Measurements from ENCODE around the gene CAMTA1.

The CAMTA1 gene

DNA sequence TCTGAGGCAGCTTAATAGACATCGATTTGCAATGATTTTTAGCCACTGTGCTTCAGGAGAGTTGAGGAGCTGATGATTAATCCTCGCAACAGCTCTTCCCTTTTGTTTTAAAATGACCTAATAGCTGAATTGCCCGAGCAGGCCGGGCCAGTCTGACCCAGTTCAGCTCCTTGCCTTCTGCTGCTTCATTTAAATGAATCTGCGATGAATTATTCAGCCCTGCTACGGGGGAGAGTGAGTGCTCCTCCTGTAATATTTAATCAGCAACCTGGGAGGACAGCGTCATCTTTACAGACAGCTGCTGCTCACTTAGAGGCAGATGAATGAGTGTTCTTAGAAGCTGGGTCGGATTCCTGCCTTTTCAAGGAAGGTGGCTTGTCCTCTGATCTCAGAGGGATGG is 325.1 kb downstream of the CAMTA1 start:
- H3K9me3 ChIP-seq (ENCODE audit: control insufficient read depth, insufficient read depth, low read length): no peaks in the 10 kb centered on the region

DNA sequence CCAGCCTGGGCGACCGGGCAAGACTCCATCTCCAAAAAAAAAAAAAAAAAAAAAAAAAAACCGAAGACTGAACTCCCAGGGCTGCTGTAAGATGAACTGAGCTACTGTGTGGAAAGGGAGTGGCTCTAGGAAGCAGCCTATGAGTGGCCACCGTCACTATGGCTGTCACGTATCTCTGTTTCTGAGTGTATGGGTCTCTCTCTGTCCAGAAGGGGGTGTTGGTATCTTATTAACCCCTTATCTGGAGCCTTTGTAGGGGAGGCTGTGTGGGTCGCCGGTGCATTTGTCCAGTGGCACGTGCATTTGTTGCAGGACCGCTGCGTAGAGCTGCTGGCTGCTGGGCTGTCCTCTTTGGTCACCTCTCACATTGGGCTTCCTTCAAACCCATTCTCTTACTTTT is 326.6 kb downstream of the CAMTA1 start:
- Histone ChIP-seq H3K36me3 (ENCODE audit: control insufficient read depth, insufficient read depth, low read length) (no peaks in the 10 kb centered on the region), H3K4me1 (ENCODE audit: control insufficient read depth, insufficient read depth, low read length) (no peaks in the 10 kb centered on the region), H3K9ac (ENCODE audit: low read depth, low read length) (no peak overlapping the region), H3K27me3 (ENCODE audit: control insufficient read depth, insufficient read depth, low read length) (no peaks in the 10 kb centered on the region), H3K9me3 (ENCODE audit: control insufficient read depth, insufficient read depth, low read length) (no peaks in the 10 kb centered on the region), H3K4me3 (ENCODE audit: low read depth, low read length) (no peak overlapping the region)

More for the DNA sequence above, 325.1 kb downstream of the CAMTA1 start:
- Histone ChIP-seq H3K4me1 (ENCODE audit: control insufficient read depth, insufficient read depth, low read length) (no peaks in the 10 kb centered on the region), H3K36me3 (ENCODE audit: control insufficient read depth, insufficient read depth, low read length) (no peaks in the 10 kb centered on the region), H3K27me3 (ENCODE audit: control insufficient read depth, insufficient read depth, low read length) (no peaks in the 10 kb centered on the region), H3K9ac (ENCODE audit: low read depth, low read length) (no peak overlapping the region), H3K4me3 (ENCODE audit: low read depth, low read length) (no peak overlapping the region)

DNA sequence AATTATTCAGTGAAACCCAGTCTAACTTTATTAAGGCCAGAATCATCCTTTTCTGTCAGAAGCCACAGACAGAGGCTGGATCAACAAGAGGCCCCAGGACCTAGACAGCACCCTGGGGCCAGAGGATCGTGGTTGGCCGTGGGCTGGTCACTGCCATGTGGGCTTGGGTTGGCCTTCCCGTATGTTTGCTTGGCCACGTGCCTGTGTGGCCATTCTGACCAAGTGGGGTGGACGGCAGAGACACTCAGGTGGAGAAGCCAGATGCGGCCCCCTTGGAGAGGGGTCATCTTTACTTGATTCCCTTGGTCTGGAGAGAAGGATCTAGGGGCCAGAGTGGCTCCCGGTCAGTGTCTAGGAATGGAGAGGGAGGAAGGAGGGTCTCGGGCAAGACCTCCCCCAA is 327.9 kb downstream of the CAMTA1 start:
- peaks cover 3% of the 10 kb centered on the region for H3K4me1 ChIP-seq (ENCODE audit: control insufficient read depth, insufficient read depth, low read length)

DNA sequence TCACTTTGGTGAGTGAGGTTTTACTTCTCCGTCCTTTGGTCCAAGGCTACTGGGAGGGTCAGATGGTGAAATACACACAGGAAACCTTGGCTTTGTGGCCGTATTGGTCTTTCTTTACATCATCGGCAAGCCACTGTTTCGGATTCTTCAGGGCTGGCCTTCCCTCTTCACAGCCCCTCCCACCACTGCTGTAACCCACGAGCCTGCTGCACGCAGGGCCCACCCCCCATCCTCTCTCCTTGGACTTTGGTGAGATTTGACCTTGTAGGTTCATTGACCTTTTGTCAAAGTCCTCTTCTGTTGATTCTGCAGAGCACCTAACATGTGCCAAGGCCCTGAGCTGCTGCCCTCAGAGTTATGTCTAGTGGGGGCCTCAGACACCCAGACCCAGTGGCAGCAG is 328.6 kb downstream of the CAMTA1 start:
- Histone ChIP-seq H3K9ac (ENCODE audit: low read depth, low read length) (no peak overlapping the region), H3K36me3 (ENCODE audit: control insufficient read depth, insufficient read depth, low read length) (no peaks in the 10 kb centered on the region), H3K4me1 (ENCODE audit: control insufficient read depth, insufficient read depth, low read length) (peaks cover 6% of the 10 kb centered on the region), H3K27me3 (ENCODE audit: control insufficient read depth, insufficient read depth, low read length) (no peaks in the 10 kb centered on the region), H3K4me3 (ENCODE audit: low read depth, low read length) (no peak overlapping the region), H3K9me3 (ENCODE audit: control insufficient read depth, insufficient read depth, low read length) (no peaks in the 10 kb centered on the region)

More for the DNA sequence above, 327.9 kb downstream of the CAMTA1 start:
- Histone ChIP-seq H3K9ac (ENCODE audit: low read depth, low read length) (no peak overlapping the region), H3K36me3 (ENCODE audit: control insufficient read depth, insufficient read depth, low read length) (no peaks in the 10 kb centered on the region), H3K9me3 (ENCODE audit: control insufficient read depth, insufficient read depth, low read length) (no peaks in the 10 kb centered on the region), H3K4me3 (ENCODE audit: low read depth, low read length) (no peak overlapping the region), H3K27me3 (ENCODE audit: control insufficient read depth, insufficient read depth, low read length) (no peaks in the 10 kb centered on the region)

DNA sequence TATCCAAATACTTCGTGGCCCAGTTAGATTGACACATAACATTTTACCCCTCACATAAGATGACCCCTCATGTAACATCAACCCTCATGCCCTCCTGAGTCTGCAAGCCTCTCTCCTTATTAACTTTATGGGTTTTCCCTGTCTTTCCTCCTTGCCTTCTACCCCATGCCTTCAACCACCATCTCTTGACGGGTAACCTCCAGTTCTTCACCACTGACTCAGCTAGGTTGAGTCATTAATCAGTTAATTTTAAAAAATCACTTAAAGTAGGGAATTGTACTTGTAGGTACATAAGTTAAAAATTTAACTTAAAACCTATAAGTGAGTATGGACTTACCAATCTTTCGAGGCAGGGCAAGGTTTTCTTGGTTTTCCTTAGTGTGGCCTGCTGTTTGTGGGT is 330.7 kb downstream of the CAMTA1 start:
- no peaks in the 10 kb centered on the region for H3K9me3 ChIP-seq (ENCODE audit: control insufficient read depth, insufficient read depth, low read length)
- H3K4me1 ChIP-seq (ENCODE audit: control insufficient read depth, insufficient read depth, low read length): peaks cover 6% of the 10 kb centered on the region
- H3K36me3 ChIP-seq (ENCODE audit: control insufficient read depth, insufficient read depth, low read length): no peaks in the 10 kb centered on the region
- H3K4me3 ChIP-seq (ENCODE audit: low read depth, low read length): no peak overlapping the region
- H3K9ac ChIP-seq (ENCODE audit: low read depth, low read length): no peak overlapping the region
- no peaks in the 10 kb centered on the region for H3K27me3 ChIP-seq (ENCODE audit: control insufficient read depth, insufficient read depth, low read length)

DNA sequence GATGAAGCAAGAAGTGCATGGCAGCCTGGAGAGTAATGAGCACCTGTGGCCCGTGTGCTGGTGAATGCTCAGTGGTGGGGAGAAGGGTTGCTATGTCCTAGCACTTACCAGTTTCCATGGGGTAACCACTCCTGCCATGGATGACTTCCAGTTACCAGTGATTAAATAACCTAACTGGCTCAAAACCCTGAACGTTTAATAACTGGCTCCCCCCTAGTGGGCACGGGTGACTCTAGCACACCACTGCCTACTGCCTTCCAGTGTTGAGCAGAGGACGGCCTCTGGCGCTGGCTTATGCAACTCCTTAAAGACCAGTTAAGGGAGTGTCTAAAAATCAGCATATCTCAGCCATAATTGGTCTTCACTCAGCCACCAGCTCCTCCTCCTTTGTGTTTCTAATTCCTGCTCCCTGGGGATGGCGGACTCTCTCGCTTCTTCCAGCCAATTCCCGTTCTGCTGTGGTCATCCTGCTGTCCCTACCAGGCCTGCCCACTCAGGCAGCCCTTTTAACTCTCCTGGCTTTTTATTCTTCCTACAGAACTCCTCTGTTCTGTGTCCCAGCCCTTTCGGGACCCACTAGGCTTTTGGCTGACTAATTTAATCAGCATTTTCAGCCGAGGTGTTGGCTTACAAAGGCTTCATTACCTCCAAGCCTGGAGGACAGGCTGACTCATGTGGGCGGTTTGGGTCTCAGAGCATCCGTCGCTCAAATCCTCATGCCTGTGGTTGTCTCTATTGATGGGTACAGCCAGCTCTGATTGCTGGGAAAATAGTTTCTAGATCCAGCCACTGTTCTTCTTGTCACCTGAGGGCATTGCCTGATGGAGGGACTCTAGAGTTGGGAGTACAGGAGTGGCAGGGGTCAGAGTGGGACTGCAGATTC is 332.4 kb downstream of the CAMTA1 start:
- Histone ChIP-seq H3K27me3 (ENCODE audit: control insufficient read depth, insufficient read depth, low read length) (no peaks in the 10 kb centered on the region), H3K9me3 (ENCODE audit: control insufficient read depth, insufficient read depth, low read length) (no peaks in the 10 kb centered on the region), H3K36me3 (ENCODE audit: control insufficient read depth, insufficient read depth, low read length) (no peaks in the 10 kb centered on the region), H3K4me3 (ENCODE audit: low read depth, low read length) (no peak overlapping the region), H3K9ac (ENCODE audit: low read depth, low read length) (no peak overlapping the region), H3K4me1 (ENCODE audit: control insufficient read depth, insufficient read depth, low read length) (peaks cover 6% of the 10 kb centered on the region)

DNA sequence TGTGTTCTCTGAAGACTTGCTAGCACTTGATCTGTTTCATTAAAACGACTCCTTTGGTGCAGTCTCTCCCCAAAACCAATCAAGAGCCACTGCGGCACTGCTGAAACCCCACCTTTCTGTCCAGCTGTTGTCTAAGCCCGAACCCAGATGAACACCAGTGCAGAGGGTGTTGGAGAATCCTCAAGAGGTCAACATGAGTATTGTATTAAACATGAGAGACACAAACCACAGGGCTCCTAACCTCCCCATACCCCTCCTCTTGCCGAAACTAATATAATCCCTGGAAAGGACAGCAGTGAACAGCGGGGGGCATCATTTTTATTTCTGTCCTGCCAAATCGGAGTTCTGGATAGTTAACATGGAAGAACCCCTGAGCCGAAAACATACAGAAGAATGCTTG is 333.9 kb downstream of the CAMTA1 start:
- Histone ChIP-seq H3K27me3 (ENCODE audit: control insufficient read depth, insufficient read depth, low read length) (no peaks in the 10 kb centered on the region), H3K4me3 (ENCODE audit: low read depth, low read length) (no peak overlapping the region), H3K9me3 (ENCODE audit: control insufficient read depth, insufficient read depth, low read length) (no peaks in the 10 kb centered on the region), H3K9ac (ENCODE audit: low read depth, low read length) (no peak overlapping the region), H3K4me1 (ENCODE audit: control insufficient read depth, insufficient read depth, low read length) (peaks cover 6% of the 10 kb centered on the region), H3K36me3 (ENCODE audit: control insufficient read depth, insufficient read depth, low read length) (no peaks in the 10 kb centered on the region)

DNA sequence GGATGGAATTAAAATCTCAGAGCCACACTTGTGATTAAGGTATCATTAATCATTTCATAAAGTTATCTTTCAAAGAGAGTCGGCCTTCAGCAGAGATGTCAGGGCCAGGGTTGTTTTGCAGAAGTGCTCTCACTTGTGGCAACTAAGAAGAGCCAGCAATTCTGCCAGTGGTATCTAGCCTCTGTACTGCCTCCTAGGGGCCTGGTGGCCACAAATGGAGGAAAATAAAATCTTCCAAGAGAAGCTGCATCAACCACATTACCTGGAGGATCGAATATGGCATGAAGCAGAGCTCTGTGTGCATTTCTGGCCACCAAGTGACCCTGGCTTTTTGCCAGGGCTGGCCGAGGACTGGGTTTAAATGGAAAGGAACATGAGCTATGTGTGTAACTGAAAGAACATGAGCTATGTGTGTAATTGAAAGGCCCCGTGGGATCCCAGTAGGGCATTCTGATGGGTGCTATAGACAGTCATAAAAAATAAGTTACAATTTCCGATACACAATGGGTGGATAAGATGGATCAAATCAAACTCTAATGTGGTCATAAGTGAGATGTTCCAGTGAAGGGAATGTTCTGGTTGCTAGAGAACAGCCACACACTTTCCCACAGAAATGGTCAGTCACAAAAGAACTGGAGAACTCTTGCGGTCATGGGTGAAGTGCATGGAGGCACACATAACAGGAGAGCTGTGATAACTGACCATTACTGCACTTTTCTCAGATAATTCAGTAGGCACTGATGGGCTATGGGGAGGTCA is 335.8 kb downstream of the CAMTA1 start:
- no peaks in the 10 kb centered on the region for H3K36me3 ChIP-seq (ENCODE audit: control insufficient read depth, insufficient read depth, low read length)
- H3K4me3 ChIP-seq (ENCODE audit: low read depth, low read length): no peak overlapping the region
- H3K9me3 ChIP-seq (ENCODE audit: control insufficient read depth, insufficient read depth, low read length): no peaks in the 10 kb centered on the region
- H3K9ac ChIP-seq (ENCODE audit: low read depth, low read length): no peak overlapping the region
- H3K4me1 ChIP-seq (ENCODE audit: control insufficient read depth, insufficient read depth, low read length): peaks cover 6% of the 10 kb centered on the region
- H3K27me3 ChIP-seq (ENCODE audit: control insufficient read depth, insufficient read depth, low read length): no peaks in the 10 kb centered on the region

DNA sequence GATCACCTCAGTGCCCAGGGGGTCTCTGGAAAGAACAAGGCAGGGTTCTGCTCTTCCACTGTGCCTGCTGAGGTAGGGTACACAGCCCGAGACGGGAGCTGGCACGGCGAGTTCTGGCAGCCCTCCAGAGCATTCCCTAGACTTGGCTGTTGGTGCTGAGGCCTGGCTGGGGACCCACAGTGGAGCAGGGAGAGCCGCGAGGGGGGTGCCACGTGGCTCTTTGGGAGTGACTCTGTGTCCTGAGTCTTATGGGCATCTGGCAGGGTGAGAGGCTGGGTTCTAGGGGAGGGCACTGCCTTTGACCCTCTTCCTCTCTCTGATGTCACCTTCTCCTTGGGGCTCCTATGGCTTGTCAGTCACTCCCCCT is 336.4 kb downstream of the CAMTA1 start:
- no peaks in the 10 kb centered on the region for H3K9me3 ChIP-seq (ENCODE audit: control insufficient read depth, insufficient read depth, low read length)
- H3K9ac ChIP-seq (ENCODE audit: low read depth, low read length): no peak overlapping the region
- H3K4me3 ChIP-seq (ENCODE audit: low read depth, low read length): no peak overlapping the region
- H3K4me1 ChIP-seq (ENCODE audit: control insufficient read depth, insufficient read depth, low read length): peaks cover 6% of the 10 kb centered on the region
- H3K27me3 ChIP-seq (ENCODE audit: control insufficient read depth, insufficient read depth, low read length): no peaks in the 10 kb centered on the region
- no peaks in the 10 kb centered on the region for H3K36me3 ChIP-seq (ENCODE audit: control insufficient read depth, insufficient read depth, low read length)

DNA sequence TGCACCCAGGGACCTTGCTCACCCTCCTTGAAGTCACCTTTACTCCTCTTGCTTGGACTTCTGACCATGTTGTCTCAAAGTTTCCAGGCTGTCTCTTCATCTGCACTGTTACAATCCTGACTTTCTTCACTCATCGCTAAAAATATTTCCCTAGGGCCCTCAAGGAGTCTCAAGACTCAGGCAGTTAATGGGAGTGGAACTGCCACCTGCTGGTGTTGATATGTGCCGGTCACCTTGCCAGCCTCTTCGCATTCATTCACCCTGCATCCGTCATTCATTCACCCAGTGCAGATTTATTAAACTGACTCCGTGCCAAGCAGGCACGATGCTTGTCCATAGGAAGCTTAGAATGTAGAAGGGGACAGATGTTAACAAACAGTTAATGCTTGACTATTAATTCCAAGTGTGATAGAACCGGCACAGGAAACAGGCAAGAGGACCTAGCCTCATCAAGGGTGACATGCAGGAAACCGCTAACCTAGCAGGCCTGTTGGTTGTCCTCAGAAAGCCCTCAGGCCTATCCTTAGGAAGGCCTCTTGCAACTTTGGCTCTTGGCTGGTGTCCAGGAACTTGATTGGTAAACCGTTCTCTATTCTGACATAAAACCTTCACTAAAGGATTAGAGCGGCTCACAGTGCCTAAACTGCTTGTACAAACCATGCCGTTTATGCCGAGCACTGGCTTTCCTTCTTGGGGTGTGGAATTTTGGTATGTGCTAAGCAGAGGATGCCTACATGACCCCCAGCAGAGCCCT is 342.2 kb downstream of the CAMTA1 start:
- Histone ChIP-seq H3K4me1 (ENCODE audit: control insufficient read depth, insufficient read depth, low read length) (no peaks in the 10 kb centered on the region), H3K27me3 (ENCODE audit: control insufficient read depth, insufficient read depth, low read length) (no peaks in the 10 kb centered on the region), H3K9ac (ENCODE audit: low read depth, low read length) (no peak overlapping the region), H3K4me3 (ENCODE audit: low read depth, low read length) (no peak overlapping the region), H3K36me3 (ENCODE audit: control insufficient read depth, insufficient read depth, low read length) (no peaks in the 10 kb centered on the region), H3K9me3 (ENCODE audit: control insufficient read depth, insufficient read depth, low read length) (no peaks in the 10 kb centered on the region)

DNA sequence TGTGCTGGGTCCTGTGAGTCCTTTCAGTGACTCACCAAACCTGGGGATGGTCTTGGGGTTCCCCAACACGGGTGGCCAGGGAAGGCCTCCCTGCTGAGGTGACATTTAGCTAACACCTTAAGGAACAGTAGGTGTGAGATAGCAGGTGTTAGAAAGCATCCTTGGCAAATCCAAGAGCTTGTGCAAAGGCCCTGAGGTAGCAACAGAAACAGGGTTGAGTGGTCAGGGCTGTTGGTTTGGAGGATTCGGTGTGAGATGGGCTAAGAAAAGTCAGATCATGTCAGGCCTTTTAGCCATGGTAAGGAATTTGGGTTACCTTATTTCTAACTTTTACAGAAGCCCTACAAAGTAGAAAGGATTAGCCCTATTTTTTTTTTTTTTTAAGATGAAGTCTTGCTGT is 343.0 kb downstream of the CAMTA1 start:
- Histone ChIP-seq H3K9ac (ENCODE audit: low read depth, low read length) (no peak overlapping the region), H3K4me3 (ENCODE audit: low read depth, low read length) (no peak overlapping the region), H3K9me3 (ENCODE audit: control insufficient read depth, insufficient read depth, low read length) (no peaks in the 10 kb centered on the region), H3K27me3 (ENCODE audit: control insufficient read depth, insufficient read depth, low read length) (no peaks in the 10 kb centered on the region), H3K36me3 (ENCODE audit: control insufficient read depth, insufficient read depth, low read length) (no peaks in the 10 kb centered on the region), H3K4me1 (ENCODE audit: control insufficient read depth, insufficient read depth, low read length) (no peaks in the 10 kb centered on the region)

Measured in iPS-15b (cell line).